Skeletal muscle satellite cell (primary cell): Measurements from ENCODE around the gene TRMT10B.
A peak's percentile ranks its signal among the peaks of the same experiment; 100 is the strongest.
"Not testable (repeated sequence)": the region's sequence is repeated elsewhere in the genome, so short reads cannot be mapped to it uniquely, and the experiment has no call there.

Source experiments
- H3K27me3 ChIP-seq: 2 replicates; pipeline ENCODE4 v1.7.0; 2013; ENCODE audit warnings: low read length; ENCODE audit not compliant: control insufficient read depth, insufficient read depth
- H3K36me3 ChIP-seq: 2 replicates; pipeline ENCODE4 v1.7.0; 2013; ENCODE audit warnings: mild to moderate bottlenecking, control low read depth, low read length; ENCODE audit not compliant: insufficient read depth
- H3K4me1 ChIP-seq: 2 replicates; pipeline ENCODE4 v1.7.0; 2013; ENCODE audit warnings: low read length; ENCODE audit not compliant: control insufficient read depth, insufficient read depth
- H3K4me2 ChIP-seq: 2 replicates; pipeline ENCODE4 v1.7.0; 2013; ENCODE audit warnings: mild to moderate bottlenecking, low read length
- H3K4me3 ChIP-seq: 2 replicates; pipeline ENCODE4 v1.7.0; 2013; ENCODE audit warnings: low read length
- H3K9ac ChIP-seq: 2 replicates; pipeline ENCODE4 v1.7.0; 2013; ENCODE audit warnings: mild to moderate bottlenecking, low read depth, low read length, moderate library complexity
- H3K9me3 ChIP-seq: replicated peaks from 2 replicates; pipeline ENCODE4 v1.7.0; 2013; ENCODE audit warnings: mild to moderate bottlenecking, control low read depth, low read length

The TRMT10B gene

GRCh38 chr9:37752112-37752511 is 1.5 kb upstream of the TRMT10B start:
- not testable (repeated sequence) for H3K4me3 ChIP-seq, H3K4me2 ChIP-seq, H3K36me3 ChIP-seq, H3K9ac ChIP-seq, H3K9me3 ChIP-seq, H3K4me1 ChIP-seq, H3K27me3 ChIP-seq

GRCh38 chr9:37752642-37753488 is 740 bp upstream of the TRMT10B start:
- Histone ChIP-seq H3K4me1 (peaks cover 6% of the 10 kb centered on the region), H3K9ac (peak overlapping the region; percentile 87), H3K36me3 (no peaks in the 10 kb centered on the region), H3K4me3 (peak overlapping the region; percentile 89), H3K9me3 (no peaks in the 10 kb centered on the region), H3K27me3 (peaks cover 8% of the 10 kb centered on the region), H3K4me2 (peak overlapping the region; percentile 90)

- no peak overlapping the region for H3K4me3 ChIP-seq
- no peaks in the 10 kb centered on the region for H3K27me3 ChIP-seq
Measured at GRCh38 chr9:37758747-37759146, 5.1 kb downstream of the TRMT10B start.

GRCh38 chr9:37760416-37761161 is 7.0 kb downstream of the TRMT10B start:
- Histone ChIP-seq H3K27me3 (no peaks in the 10 kb centered on the region), H3K9me3 (no peaks in the 10 kb centered on the region), H3K36me3 (no peaks in the 10 kb centered on the region), H3K9ac (peak overlapping the region; percentile 14), H3K4me3 (no peak overlapping the region), H3K4me2 (peak overlapping the region; percentile 3), H3K4me1 (peaks cover 18% of the 10 kb centered on the region)

More at GRCh38 chr9:37758747-37759146, 5.1 kb downstream of the TRMT10B start:
- H3K9ac ChIP-seq, result no peak overlapping the region
- H3K4me1 ChIP-seq, result peaks cover 24% of the 10 kb centered on the region
- H3K9me3 ChIP-seq, result no peaks in the 10 kb centered on the region
- no peaks in the 10 kb centered on the region for H3K36me3 ChIP-seq
- H3K4me2 ChIP-seq, result no peak overlapping the region

- no peaks in the 10 kb centered on the region for H3K36me3 ChIP-seq
- no peak overlapping the region for H3K9ac ChIP-seq
- H3K4me3 ChIP-seq, result no peak overlapping the region
- H3K4me1 ChIP-seq, result peaks cover 18% of the 10 kb centered on the region
- no peaks in the 10 kb centered on the region for H3K27me3 ChIP-seq
- H3K4me2 ChIP-seq, result no peak overlapping the region
- H3K9me3 ChIP-seq, result no peaks in the 10 kb centered on the region
Measured at GRCh38 chr9:37761511-37761910, 7.9 kb downstream of the TRMT10B start.

GRCh38 chr9:37765263-37765662 is 11.7 kb downstream of the TRMT10B start:
- H3K4me2 ChIP-seq, H3K4me3 ChIP-seq, H3K9me3 ChIP-seq, H3K36me3 ChIP-seq, H3K9ac ChIP-seq, H3K27me3 ChIP-seq: not testable (repeated sequence)
- H3K4me1 ChIP-seq, result peaks cover 15% of the 10 kb centered on the region

GRCh38 chr9:37769306-37769705 is 15.7 kb downstream of the TRMT10B start:
- H3K4me2 ChIP-seq, result no peak overlapping the region
- no peaks in the 10 kb centered on the region for H3K9me3 ChIP-seq
- peaks cover 4% of the 10 kb centered on the region for H3K4me1 ChIP-seq
- no peaks in the 10 kb centered on the region for H3K27me3 ChIP-seq
- peaks cover 12% of the 10 kb centered on the region for H3K36me3 ChIP-seq
- H3K4me3 ChIP-seq, result no peak overlapping the region
- no peak overlapping the region for H3K9ac ChIP-seq

- Histone ChIP-seq H3K4me2 (no peak overlapping the region), H3K9me3 (no peaks in the 10 kb centered on the region), H3K4me1 (peaks cover 10% of the 10 kb centered on the region), H3K9ac (no peak overlapping the region), H3K27me3 (no peaks in the 10 kb centered on the region), H3K4me3 (no peak overlapping the region), H3K36me3 (peaks cover 17% of the 10 kb centered on the region)
Measured at GRCh38 chr9:37769995-37770394, 16.4 kb downstream of the TRMT10B start.

GRCh38 chr9:37775216-37775919 is 21.8 kb downstream of the TRMT10B start:
- Histone ChIP-seq H3K4me2 (no peak overlapping the region), H3K27me3 (no peaks in the 10 kb centered on the region), H3K4me1 (peaks cover 19% of the 10 kb centered on the region), H3K4me3 (no peak overlapping the region), H3K9ac (no peak overlapping the region), H3K9me3 (no peaks in the 10 kb centered on the region), H3K36me3 (peaks cover 52% of the 10 kb centered on the region)

GRCh38 chr9:37776328-37776727 is 22.7 kb downstream of the TRMT10B start:
- Histone ChIP-seq H3K4me3 (no peak overlapping the region), H3K27me3 (no peaks in the 10 kb centered on the region), H3K9ac (no peak overlapping the region), H3K9me3 (no peaks in the 10 kb centered on the region), H3K4me1 (peaks cover 19% of the 10 kb centered on the region), H3K4me2 (no peak overlapping the region), H3K36me3 (peaks cover 61% of the 10 kb centered on the region)

- Histone ChIP-seq H3K36me3 (peaks cover 70% of the 10 kb centered on the region), H3K4me2 (no peak overlapping the region), H3K4me1 (peaks cover 19% of the 10 kb centered on the region), H3K4me3 (no peak overlapping the region), H3K27me3 (no peaks in the 10 kb centered on the region), H3K9ac (no peak overlapping the region), H3K9me3 (no peaks in the 10 kb centered on the region)
Measured at GRCh38 chr9:37778534-37778933, 24.9 kb downstream of the TRMT10B start.
